ENCODE data around the gene KIAA1671. TPM values are rescaled to one million over a fixed set of nuclear protein-coding genes. Genes with fewer than 3 reads are reported as not detected.

Gene KIAA1671
- total and polyA plus RNA-seq, 2 of the 4 experiments (the other 2 are of a cell fraction), result 0.02 TPM; not detected in 1

- H3K79me1 ChIP-seq (ENCODE audit: low read depth in 1 of 2, low read length in 2 of 2), result no peaks in the 10 kb centered on the region
- ATAC-seq (ENCODE audit: low read depth) (no peak), DNase-seq (no peak)
- no peak overlapping the region for H2AK9ac ChIP-seq (replicated peaks; ENCODE audit: low read depth, low read length, poor library complexity)
- no peaks in the 10 kb centered on the region for H4K20me1 ChIP-seq (ENCODE audit: insufficient read depth, low read length)
- in situ Hi-C loops (cut with MboI; ENCODE audit: low sequenced_read_pairs) (no loop called here), intact Hi-C loops (cut with micrococcal nuclease) (no loop called here), dilution Hi-C loops (cut with HindIII; ENCODE audit: low sequenced_read_pairs, unreplicated experiment) (no loop called here)
- BruUV-seq (replicated peaks), result no TSS peak
- CTCF ChIA-PET, result interaction anchor here (0.6 kb wide), 1 partner anchor 40 kb away, joined by 3 read pairs; no protein-coding TSS in a partner anchor
- H3K18ac ChIP-seq (ENCODE audit: low read depth, low read length), result no peak overlapping the region
- POLR2A ChIA-PET (ENCODE audit: unreplicated experiment), result no interaction called here
- no peak overlapping the region for H3K56ac ChIP-seq (ENCODE audit: extremely low read depth, insufficient read depth, low read length)
- no peak overlapping the region for H2AK5ac ChIP-seq (ENCODE audit: low read depth, low read length)
- no peak overlapping the region for H3K4me3 ChIP-seq (ENCODE audit: insufficient read depth, low read depth, low read length)
- no peaks in the 10 kb centered on the region for H3K9me3 ChIP-seq (ENCODE audit: control insufficient read depth, insufficient read depth, low read length)
- no peaks in the 10 kb centered on the region for H3K4me1 ChIP-seq (ENCODE audit: control insufficient read depth, insufficient read depth, low read length)
- no peak overlapping the region for H3K23ac ChIP-seq (ENCODE audit: low read depth, low read length)
- H4K91ac ChIP-seq (ENCODE audit: insufficient read depth, low read depth, low read length), result no peak overlapping the region
- H4K5ac ChIP-seq (ENCODE audit: low read depth, low read length), result no peak overlapping the region
- H3K27me3 ChIP-seq (ENCODE audit: control insufficient read depth, insufficient read depth, low read length), result peaks cover 3% of the 10 kb centered on the region; the same call in 1 of the 2 replicates
- no peaks in the 10 kb centered on the region for H3K9me1 ChIP-seq (ENCODE audit: insufficient read depth, low read length)
- no peak overlapping the region for H2AFZ ChIP-seq (replicated peaks; ENCODE audit: low read length, poor library complexity)
- H2BK5ac ChIP-seq (ENCODE audit: low read depth, low read length, poor library complexity, severe bottlenecking), result no peak overlapping the region
- no peak overlapping the region for H3K14ac ChIP-seq (replicated peaks; ENCODE audit: low read depth, low read length)
- H3K36me3 ChIP-seq (ENCODE audit: control insufficient read depth, insufficient read depth, low read length), result no peaks in the 10 kb centered on the region
- H3K4me2 ChIP-seq (ENCODE audit: low read depth, low read length), result no peak overlapping the region
- TF ChIP-seq CEBPB (IDR thresholded peaks at IDR 0.05; ENCODE audit: low read depth, low read length) (no peak), MAZ (IDR thresholded peaks at IDR 0.05; ENCODE audit: borderline replicate concordance, low read depth, low read length) (no peak), USF2 (IDR thresholded peaks at IDR 0.05; ENCODE audit: low read depth, low read length) (no peak), MAFK (IDR thresholded peaks at IDR 0.05; ENCODE audit: low read depth, low read length) (no peak), FOS (IDR thresholded peaks at IDR 0.05; ENCODE audit: low read depth, low read length) (no peak), MXI1 (IDR thresholded peaks at IDR 0.05; ENCODE audit: borderline replicate concordance, low read depth, low read length) (no peak), SMC3 (IDR thresholded peaks at IDR 0.05; ENCODE audit: low read depth, low read length) (no peak), RAD21 (IDR thresholded peaks at IDR 0.05; ENCODE audit: low read length) (no peak), POLR2A (IDR thresholded peaks at IDR 0.05; ENCODE audit: low read depth, low read length) (no peak), NFE2L2 (IDR thresholded peaks at IDR 0.05; ENCODE audit: low read depth, low read length) (no peak)
- TF ChIP-seq, protein P1, sequence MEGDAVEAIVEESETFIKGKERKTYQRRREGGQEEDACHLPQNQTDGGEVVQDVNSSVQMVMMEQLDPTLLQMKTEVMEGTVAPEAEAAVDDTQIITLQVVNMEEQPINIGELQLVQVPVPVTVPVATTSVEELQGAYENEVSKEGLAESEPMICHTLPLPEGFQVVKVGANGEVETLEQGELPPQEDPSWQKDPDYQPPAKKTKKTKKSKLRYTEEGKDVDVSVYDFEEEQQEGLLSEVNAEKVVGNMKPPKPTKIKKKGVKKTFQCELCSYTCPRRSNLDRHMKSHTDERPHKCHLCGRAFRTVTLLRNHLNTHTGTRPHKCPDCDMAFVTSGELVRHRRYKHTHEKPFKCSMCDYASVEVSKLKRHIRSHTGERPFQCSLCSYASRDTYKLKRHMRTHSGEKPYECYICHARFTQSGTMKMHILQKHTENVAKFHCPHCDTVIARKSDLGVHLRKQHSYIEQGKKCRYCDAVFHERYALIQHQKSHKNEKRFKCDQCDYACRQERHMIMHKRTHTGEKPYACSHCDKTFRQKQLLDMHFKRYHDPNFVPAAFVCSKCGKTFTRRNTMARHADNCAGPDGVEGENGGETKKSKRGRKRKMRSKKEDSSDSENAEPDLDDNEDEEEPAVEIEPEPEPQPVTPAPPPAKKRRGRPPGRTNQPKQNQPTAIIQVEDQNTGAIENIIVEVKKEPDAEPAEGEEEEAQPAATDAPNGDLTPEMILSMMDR (conservative IDR thresholded peaks at IDR 0.05; ENCODE audit: low read depth, low read length), result no peak
- TF ChIP-seq, protein P2, sequence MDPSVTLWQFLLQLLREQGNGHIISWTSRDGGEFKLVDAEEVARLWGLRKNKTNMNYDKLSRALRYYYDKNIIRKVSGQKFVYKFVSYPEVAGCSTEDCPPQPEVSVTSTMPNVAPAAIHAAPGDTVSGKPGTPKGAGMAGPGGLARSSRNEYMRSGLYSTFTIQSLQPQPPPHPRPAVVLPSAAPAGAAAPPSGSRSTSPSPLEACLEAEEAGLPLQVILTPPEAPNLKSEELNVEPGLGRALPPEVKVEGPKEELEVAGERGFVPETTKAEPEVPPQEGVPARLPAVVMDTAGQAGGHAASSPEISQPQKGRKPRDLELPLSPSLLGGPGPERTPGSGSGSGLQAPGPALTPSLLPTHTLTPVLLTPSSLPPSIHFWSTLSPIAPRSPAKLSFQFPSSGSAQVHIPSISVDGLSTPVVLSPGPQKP (IDR thresholded peaks at IDR 0.05; ENCODE audit: borderline replicate concordance, low read depth, low read length), result no peak
- no peak overlapping the region for H4K8ac ChIP-seq (ENCODE audit: low read depth in 2 of 2, low read length in 2 of 2)
- WGBS, 2 experiments (ENCODE audit: extremely low coverage in 2 of 2, insufficient read length in 1 of 2), result no CpG with 5 or more reads among the region's 4 CpGs
- no peak overlapping the region for H2BK120ac ChIP-seq (ENCODE audit: low read depth, low read length)
- no peak overlapping the region for H2BK20ac ChIP-seq (ENCODE audit: low read depth, low read length)
- no peak overlapping the region for H3K27ac ChIP-seq (ENCODE audit: insufficient read depth, low read length)
- H3K9ac ChIP-seq (ENCODE audit: low read depth, low read length), result no peak overlapping the region
- H2BK15ac ChIP-seq (ENCODE audit: low read depth, low read length), result no peak overlapping the region
- H3K4ac ChIP-seq (ENCODE audit: low read depth, low read length), result no peak overlapping the region
Measured at GRCh38 chr22:24986816-24987215, 34.3 kb downstream of the KIAA1671 start.
